Fibroblast of mammary gland (primary cell): ENCODE results near the gene BCR.

Experiments
- DNase-seq: peaks from one replicate; pipeline ENCODE4 v3.0.0-alpha.2; 2010; ENCODE audit warnings: low read depth
- H3K4me3 ChIP-seq: 2 replicates; pipeline ENCODE4 v1.5.1; 2011; ENCODE audit warnings: low read depth, mild to moderate bottlenecking, low read length, moderate library complexity; ENCODE audit not compliant: control insufficient read depth
- TF ChIP-seq, protein P1 (sequence below): conservative IDR thresholded peaks from 2 replicates; pipeline ENCODE4 v1.5.1; 2011; ENCODE audit warnings: low read depth, low read length, inconsistent platforms; ENCODE audit not compliant: control insufficient read depth, insufficient read depth

Gene BCR

DNA sequence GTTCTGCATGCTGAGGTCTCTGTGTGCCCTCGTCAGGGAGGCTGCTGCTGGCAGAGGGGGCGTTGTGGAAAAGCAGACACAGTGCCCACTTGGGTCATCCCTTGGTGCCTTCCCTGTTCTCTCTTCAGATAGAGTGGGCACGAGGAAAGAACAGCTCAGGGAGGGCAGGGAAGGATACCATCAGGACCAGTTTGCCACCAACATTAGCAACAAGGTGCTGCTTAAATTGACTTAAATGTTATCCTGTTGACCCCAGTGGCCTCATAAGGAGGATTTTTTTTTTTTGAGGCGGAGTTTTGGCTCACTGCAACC lies 91.2 kb downstream of the BCR start:
- no peak for DNase-seq
- TF ChIP-seq, protein P1, sequence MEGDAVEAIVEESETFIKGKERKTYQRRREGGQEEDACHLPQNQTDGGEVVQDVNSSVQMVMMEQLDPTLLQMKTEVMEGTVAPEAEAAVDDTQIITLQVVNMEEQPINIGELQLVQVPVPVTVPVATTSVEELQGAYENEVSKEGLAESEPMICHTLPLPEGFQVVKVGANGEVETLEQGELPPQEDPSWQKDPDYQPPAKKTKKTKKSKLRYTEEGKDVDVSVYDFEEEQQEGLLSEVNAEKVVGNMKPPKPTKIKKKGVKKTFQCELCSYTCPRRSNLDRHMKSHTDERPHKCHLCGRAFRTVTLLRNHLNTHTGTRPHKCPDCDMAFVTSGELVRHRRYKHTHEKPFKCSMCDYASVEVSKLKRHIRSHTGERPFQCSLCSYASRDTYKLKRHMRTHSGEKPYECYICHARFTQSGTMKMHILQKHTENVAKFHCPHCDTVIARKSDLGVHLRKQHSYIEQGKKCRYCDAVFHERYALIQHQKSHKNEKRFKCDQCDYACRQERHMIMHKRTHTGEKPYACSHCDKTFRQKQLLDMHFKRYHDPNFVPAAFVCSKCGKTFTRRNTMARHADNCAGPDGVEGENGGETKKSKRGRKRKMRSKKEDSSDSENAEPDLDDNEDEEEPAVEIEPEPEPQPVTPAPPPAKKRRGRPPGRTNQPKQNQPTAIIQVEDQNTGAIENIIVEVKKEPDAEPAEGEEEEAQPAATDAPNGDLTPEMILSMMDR = no peak
- H3K4me3 ChIP-seq = no peak overlapping the region

DNA sequence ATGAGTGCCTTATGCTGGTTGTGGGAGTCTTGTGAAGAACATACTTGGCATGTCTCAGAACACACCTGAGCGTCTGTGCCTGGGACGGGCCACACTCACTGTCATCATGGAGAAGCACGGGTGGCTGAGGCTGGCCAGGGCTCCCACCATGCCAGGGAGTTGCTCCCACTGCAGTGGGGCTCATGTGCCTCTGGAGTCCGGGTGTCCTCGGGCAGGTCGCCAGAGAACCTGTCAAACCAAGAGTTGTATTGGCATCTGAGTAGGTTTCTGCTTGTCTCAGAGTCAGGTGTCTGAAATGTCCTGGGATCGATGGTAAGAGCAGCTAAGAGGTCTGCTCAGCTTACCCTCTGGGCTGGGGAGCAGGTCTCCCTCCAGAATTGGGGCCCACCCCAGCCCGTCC lies 92.1 kb downstream of the BCR start:
- TF ChIP-seq, protein P1 = no peak
- no peak for DNase-seq
- H3K4me3 ChIP-seq = no peak overlapping the region

DNA sequence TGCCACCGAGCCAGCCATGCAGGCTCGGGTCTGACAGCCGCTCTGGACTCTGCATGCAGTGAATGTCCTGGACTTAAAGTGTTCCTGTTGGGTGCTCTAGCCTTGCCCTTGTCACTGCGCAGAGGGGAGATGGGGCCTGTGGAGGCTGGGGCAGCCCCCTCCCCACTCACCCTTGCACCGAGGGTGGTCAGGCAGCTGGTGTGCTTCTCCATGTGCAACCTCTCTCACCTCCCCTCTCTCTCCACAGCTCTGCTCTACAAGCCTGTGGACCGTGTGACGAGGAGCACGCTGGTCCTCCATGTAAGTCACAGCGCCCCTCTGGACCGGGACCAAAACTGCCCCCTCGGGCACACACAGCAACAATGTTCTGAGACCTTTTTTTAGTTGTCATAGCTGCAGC lies 92.5 kb downstream of the BCR start:
- TF ChIP-seq, protein P1 = no peak
- H3K4me3 ChIP-seq = no peak overlapping the region
- no peak for DNase-seq

DNA sequence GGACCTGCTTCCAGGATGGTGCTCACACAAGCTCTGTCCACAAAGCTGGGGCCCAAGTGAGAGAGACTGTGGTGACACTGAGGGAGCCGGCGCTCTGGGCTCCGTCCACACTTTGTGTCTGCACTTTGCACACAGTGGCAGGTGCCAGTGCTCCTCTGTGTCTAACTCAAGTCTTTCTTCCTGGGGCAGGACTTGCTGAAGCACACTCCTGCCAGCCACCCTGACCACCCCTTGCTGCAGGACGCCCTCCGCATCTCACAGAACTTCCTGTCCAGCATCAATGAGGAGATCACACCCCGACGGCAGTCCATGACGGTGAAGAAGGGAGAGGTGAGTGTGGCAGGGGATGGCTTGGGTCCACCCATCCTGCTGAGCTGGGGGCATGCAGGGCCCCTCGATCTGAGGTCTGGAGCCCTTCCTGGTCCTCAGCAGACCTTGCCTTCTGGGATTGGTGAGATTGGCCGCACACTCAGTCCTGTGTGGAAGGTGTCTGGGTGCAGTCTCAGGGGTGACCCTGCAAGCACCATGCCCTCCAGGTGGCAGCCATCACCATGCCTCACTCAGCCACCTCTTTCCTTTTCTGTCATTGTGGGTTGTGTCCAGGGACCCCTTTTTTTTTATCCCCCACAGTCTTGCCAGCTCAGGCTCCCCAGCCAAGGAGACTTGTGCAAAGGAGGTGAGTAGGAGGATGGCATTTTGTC lies 93.3 kb downstream of the BCR start:
- DNase-seq = no peak
- TF ChIP-seq, protein P1 = no peak
- no peak overlapping the region for H3K4me3 ChIP-seq

DNA sequence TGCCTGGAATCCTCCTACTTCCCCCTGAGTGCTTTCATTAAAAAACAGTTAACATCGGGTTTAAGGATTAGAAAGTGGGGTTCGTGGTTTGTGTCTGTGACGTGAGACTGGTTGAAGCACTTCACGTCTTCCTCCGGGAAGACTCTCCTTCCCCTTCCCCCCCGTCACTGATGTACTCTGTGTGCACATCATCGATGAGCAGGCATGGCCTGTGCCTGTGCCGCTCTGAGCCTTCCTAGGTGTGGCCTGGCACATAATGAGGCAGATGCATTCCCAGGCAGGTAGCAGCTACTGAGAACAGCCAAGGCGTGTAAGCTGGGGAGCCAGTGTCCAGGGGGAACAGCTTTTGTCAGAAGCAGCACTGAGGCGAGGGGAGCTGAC lies 93.8 kb downstream of the BCR start:
- DNase-seq = no peak
- TF ChIP-seq, protein P1 = no peak

DNA sequence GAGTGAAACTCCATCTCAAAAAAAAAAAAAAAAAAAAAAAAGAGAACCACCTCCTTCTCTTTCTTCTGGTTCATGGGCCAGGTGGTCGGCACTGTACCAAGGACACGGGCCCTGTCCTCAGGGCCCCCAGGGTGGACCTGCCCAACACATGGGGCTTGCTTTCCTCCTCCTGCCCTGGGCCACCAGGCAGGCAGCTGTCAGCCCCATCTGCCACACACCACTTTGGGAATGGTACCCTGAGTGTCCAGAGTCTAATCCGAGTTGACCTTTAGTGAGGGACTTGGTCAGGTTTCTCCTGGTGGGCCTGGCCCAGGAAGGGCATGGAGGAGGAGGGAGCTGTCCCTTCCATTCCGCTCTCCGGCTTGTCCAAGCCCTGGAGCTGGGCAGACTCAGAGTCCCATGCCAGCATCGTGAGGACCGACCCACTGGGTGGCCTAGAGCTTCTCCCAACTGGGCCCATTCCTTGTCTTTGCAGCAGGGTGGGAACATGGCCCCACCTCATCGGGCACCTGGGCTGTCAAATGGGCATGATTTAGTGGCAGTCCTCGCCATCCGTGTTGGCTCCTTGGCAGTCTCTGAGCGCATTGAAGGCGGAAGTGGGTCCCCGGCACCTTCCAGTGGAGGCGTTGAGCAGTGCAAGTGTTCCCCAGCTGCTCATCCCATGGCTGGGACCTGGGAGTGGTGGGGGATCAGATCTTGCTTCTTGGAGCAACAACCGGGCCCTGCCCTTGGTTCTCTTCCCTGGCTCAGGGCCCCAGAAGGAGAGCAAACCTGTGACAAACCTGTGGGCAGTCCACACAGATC lies 94.8 kb downstream of the BCR start:
- no peak for DNase-seq
- TF ChIP-seq, protein P1 = no peak
- no peak overlapping the region for H3K4me3 ChIP-seq

More for the DNA sequence above, 93.8 kb downstream of the BCR start:
- H3K4me3 ChIP-seq = no peak overlapping the region
